Frontal cortex (tissue), 4 donors: ENCODE measurements around the gene ZFHX3. TPM values are rescaled to one million over a fixed set of nuclear protein-coding genes. Genes with fewer than 3 reads are reported as not detected.

ENCODE experiments used
- DNase-seq, 2 donors: peaks; one replicate each; pipeline ENCODE4 v3.0.0; 2012; ENCODE audit warnings: low spot score in 2 of 2
- FAIRE-seq: peaks from 2 replicates; lab custom pipeline; 2012; peaks lifted over from hg19 to GRCh38; lab: Jason Lieb, UNC
- total RNA-seq: library from RNA; depleted of rRNA; stranded (reverse); fragments of >200 nt; gene quantifications from one replicate; pipeline ENCODE4 v1.2.3, GENCODE V29; 2014
- donor health status: control.
- donor health status: control.
- donor health status: control.

Gene ZFHX3
- total RNA-seq, 1 donor from 2014 or later = 4.9 TPM

GRCh38 chr16:73068541-73069401 lies 20.8 kb upstream of the ZFHX3 start:
- FAIRE-seq = no peak
- peak in 1 of 2 donors; percentile 45 for DNase-seq

DNA sequence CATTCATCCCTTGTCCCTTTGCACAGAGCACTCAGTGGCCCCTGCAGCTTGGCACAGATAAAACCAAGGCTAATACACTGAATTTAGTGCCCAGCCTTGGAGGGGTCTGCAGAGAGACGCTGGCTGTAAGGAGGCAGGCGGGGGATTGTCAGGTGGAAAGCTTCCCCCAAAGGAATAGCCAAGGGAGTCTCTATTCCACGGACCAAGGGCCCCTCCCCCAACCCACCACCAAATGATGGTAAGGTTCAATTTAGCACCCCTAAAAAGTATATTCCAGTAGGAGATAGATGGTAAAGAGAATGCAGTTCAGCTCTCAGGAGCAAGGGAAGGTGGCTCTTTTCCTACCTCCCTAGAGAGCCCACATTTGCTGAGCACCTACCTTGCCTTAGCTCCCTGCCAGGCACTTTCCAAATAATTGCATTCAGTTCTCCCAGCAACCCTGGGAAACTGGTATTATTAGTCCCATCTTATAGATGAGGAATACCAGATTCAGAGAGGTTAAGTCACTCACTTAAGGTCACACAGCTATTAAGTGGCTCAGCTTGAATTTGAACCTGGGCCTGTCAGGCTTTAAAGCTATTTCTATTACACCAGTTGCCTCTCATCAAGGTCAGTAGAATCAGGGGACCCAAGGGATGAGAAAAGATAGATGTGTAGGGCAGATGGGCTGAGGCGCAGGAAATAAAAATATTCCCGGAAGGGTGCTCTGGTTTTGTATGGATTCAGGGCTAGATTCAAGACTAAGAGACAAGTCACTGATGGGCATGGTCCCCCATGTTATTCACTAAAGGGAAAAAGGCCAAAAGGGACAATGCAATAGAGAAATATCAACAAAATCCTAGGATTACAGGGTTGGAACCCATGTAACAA lies 20.0 kb upstream of the ZFHX3 start:
- no peak for FAIRE-seq
- peak in 1 of 2 donors; percentile 21 for DNase-seq

DNA sequence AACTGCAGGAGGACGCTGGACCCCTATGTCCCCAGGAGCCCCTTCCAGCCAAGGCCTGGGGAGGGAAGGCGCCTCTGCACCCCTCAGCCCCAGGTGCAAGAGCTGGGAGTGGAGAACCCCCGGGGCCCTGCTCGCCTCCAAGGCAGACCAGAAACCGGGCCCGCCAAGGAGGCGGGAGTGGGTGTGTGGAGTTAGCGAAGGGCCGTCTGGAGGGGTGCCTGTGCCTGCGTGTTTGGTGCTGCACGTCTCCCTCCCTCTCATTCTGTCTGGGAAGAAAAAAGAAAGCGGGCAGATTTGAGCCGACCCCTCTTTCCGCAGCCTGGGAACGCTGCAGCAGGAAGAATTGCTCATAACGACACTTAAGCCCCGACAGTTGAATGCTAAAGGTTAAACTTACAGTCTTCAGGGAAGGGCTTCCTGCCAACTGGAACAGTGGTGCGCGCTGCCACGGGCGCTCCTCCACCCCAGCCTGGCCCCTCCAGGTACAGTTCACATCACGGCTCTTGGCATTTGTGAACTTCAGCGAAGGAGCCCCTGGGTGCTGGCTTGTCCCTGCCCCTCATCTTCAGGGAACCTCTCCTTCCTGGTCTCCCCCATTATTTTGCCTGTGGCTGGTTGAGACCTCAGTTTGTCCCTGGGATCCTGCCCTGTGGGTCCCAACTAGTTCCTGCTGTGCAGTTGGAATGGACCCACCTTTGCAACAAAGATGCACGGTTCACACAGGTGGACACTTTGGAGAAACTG lies 19.2 kb upstream of the ZFHX3 start:
- DNase-seq (no peak), FAIRE-seq (no peak)

DNA sequence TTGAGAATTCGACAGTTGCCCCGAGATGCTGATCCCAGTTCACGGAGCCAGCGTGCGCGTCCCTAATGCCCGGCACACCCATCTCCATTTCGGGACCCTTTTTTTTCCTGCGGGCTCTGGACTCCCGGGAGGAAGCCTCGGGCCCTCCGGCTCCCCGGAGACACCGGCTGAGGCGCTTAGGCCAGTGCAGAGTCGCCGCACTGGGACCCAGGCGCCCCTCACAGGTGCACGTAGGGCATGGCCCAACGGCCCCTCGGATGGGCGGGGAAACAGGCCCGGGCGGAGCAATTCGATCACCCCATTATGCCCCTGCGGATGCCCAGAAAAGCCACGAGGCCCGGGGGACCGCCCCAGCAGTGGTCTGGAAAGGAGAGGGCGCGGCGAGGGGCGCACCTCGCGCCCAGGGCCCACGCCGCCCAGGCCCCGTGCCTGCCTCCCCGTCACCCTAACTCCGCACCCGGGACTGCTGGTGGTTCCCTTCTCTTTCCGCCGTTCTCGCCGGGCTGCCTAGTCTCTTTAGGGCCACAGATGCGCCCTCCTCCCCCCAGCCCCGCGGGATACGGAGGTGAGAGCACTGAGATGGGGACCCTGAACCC lies 18.5 kb upstream of the ZFHX3 start:
- no peak for DNase-seq
- no peak for FAIRE-seq

- FAIRE-seq = no peak
- DNase-seq = no peak
Observed at GRCh38 chr16:73065632-73066330, 17.9 kb upstream of the ZFHX3 start.

DNA sequence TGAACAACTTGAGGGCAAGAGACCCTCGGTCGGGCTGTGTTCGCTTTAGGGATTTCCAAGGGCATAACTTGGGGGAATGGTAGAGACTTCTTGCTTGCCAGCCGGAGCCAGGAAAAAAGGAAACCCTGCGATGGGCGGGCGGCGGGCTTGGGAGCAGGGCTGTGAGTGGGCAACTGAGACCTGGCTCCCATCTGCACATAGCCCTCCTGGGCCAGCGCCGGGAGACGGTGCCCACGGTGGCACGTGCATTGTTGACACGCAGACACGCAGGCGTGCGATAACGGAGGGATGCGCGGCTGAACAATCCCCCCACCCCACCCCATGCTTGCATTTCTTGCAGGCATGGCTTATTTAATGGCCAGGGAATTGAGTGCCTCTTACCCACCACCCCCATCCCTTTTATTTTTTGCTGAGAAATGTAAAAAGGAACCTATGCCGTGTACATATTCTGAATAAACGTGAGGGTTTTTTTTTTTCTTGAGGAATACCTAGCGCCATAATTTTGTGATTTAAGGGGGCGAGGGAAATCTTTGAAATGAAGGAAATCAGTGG lies 17.1 kb upstream of the ZFHX3 start:
- FAIRE-seq (no peak), DNase-seq (no peak)

- DNase-seq (no peak), FAIRE-seq (no peak)
Observed at GRCh38 chr16:73064212-73064993, 16.5 kb upstream of the ZFHX3 start.

DNA sequence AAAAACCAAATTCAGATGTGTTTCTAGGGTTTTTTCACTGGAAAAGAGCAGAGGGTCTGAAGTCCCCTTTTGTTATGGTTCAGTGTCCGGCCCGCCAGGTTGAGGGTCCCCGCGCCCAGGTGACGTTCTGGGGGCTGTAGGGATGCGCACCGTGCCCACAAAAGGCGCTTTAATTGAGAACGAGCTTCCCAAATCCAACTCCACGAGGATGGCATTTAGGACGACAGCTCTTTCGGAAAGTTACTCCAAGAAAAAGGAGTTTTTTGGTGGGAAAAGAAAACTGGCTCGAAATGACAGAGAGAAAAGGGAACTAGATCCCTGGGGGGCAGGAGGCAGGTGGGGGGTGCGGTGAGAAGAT lies 15.9 kb upstream of the ZFHX3 start:
- no peak for DNase-seq
- no peak for FAIRE-seq

DNA sequence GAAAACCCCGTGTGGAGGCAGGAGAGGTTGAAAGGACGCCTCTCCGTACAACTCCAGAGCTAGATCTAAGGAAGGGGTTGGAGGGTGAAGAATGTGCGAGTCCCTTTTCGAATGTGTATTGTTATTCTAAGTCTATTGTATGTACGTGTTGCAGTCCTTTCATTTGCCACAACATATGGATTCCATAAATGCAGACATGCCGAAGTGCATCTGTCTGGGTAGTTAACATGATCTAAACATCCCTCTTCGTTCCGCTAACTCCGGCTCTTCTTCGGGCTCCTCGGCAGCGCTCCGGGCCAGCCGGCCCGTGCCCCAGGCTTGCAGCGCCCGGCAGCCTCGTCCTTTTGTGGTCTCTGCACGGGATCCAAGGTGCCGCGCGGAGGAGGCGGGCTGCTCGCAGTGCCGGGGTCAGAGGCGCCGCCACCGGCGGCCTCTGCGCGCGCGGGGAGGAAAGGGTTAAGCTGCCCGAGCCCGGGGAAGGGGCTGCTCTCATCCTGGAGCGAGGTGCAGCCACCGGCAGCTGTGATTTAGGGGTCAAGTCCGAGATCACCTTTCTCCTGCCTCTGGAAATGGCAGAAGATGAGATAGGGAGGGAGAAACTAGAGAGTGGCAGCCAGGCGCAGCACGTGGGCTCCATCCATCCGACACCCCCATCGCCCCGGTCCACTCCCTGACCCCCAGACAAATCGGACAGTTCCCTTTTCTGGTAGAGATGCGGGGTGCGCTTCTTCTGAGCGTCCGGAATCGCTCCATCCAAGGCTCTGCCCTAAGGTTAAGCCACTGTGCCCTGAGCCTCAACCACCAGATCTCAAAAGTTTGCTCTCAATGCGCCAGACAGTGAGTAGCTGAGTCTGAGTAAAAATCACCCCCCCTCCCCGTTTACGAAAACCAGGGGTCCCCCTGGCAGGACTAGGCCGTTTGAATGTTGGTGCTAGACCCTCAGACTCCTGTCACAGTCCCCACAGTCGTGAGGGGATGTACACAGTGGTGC lies 15.1 kb upstream of the ZFHX3 start:
- FAIRE-seq = no peak
- DNase-seq = no peak

- DNase-seq (no peak), FAIRE-seq (no peak)
Observed at GRCh38 chr16:73062001-73062616, 14.2 kb upstream of the ZFHX3 start.

- FAIRE-seq (no peak), DNase-seq (no peak)
Observed at GRCh38 chr16:73060892-73061490, 13.1 kb upstream of the ZFHX3 start.

DNA sequence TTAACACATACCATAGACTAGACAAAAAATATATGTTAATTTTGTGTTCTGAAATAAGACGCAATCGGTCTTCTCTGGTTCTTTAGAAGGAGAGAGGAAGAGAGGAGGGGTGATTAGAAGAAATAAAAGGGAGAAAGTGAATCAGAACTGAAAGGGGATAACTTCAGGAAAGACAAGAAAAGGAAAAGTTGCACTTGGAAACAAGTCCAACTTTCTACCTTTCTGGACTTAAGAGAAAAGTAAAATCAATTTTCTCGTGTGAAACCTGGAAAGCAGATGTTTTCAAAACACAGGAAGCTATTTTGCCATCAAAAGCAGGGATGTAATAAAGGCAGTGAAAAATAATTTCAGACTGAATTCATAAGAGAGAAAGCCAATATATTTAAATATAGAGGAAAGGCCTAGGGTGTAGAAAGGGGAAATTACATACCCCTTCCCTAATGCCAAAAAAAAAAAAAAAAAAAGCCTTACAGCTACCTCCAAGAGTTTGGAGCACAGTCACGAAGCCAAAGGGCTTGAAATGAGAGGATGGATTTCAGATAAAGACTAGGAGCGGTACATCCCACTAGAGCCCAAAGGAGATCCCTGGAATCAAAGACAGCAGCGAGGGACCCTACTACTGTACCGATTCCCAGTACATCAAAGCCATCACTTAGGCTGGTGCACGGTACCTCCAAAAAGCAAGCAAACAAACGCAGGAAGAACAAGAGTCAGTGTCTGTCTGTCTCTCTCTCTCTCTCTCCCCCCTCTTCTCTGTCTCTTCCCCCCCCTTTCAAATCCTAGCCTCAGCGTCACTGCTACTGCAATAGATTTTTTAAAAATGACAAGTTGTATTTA lies 12.1 kb upstream of the ZFHX3 start:
- DNase-seq = no peak
- no peak for FAIRE-seq

DNA sequence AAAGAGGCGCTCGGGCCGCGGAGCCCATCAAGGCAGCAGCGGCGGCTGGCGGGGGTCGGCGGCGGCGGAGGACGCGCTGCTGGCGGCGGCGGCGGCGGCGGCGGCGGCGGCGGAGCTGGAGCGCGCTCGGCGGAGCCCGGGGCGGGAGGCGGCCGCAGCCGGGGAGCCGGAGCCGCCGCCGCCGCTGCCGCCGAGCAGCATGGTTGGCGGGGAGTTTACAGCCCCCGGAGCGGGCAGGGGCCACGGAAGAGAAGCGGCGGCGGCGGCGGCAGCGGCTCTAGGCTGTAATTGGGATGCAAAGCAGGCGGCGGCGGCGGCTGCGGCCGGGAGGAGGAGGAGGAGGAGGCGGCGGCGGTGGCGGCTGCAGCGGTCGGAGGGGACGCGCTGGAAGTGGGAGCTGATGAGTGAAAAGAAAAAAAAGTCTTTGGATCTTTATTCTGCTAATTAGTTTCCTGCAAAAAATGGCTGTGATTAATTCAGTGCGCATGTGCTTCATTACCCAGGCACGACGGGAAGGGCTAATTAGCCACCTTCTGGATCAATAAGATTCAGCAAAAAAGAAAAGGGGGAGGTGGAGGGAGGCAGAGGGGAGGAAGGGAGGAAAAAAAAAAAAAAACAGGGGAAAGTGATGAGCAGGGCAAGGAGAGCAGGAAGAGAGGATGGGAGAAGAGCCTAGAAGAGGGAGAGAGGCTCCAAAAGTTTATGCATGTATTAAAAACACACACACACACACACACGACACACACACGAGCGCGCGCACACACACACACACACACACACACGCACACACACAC lies 10.9 kb upstream of the ZFHX3 start:
- FAIRE-seq = no peak

GRCh38 chr16:73058221-73058615 lies 10.3 kb upstream of the ZFHX3 start:
- FAIRE-seq = no peak
- peak in 1 of 2 donors; percentile 63 for DNase-seq

More for the DNA sequence above, 10.9 kb upstream of the ZFHX3 start:
- DNase-seq = no peak
